Mesangial cell (primary cell): ENCODE data around the gene SEZ6L. TPM values are rescaled to one million over a fixed set of nuclear protein-coding genes. Genes with fewer than 3 reads are reported as not detected.

Experiments
- total RNA-seq: library from RNA; depleted of rRNA; stranded (reverse); fragments of >200 nt; gene quantifications from 2 replicates; pipeline ENCODE4 v1.2.3, GENCODE V29; 2015

The SEZ6L gene
- total RNA-seq, result not detected in 2 replicates

GRCh38 chr22:26169315-26170111 lies at the start of gene SEZ6L:
TSS of gene SEZ6L (plus strand) at chr22:26169462. CDS start at chr22:26169670, 208 bp downstream.

GRCh38 chr22:26428515-26429457 lies 259.5 kb downstream of the SEZ6L start, which contains the start of gene ASPHD2:
TSS of gene ASPHD2 (plus strand) at chr22:26429260. CDS start at chr22:26433616, 4,356 bp downstream.

